Measurements from ENCODE around the gene MAP3K12. TPM values are rescaled to one million over a fixed set of nuclear protein-coding genes. Genes with fewer than 3 reads are reported as not detected.
A peak's percentile ranks its signal among the peaks of the same experiment; 100 is the strongest.

Gene MAP3K12
- total and polyA plus RNA-seq, 4 donors = 3.6 to 68.4 (median 32.8) TPM

- Histone ChIP-seq H3K9me3 (ENCODE audit: control insufficient read depth, low read length) (no peaks in the 10 kb centered on the region), H3K27me3 (ENCODE audit: control insufficient read depth in 1 of 2, insufficient read depth in 2 of 2, low read length in 1 of 2) (no peaks in the 10 kb centered on the region), H3K36me3 (ENCODE audit: control insufficient read depth in 1 of 2, insufficient read depth in 2 of 2, low read length in 1 of 2) (no peaks in the 10 kb centered on the region), H3K4me3 (ENCODE audit: low read length in 2 of 2) (no peak overlapping the region), H3K27ac (ENCODE audit: low read depth in 1 of 2, low read length in 2 of 2) (no peak overlapping the region), H3K4me1 (ENCODE audit: control insufficient read depth in 1 of 2, insufficient read depth in 2 of 2, low read length in 2 of 2) (no peaks in the 10 kb centered on the region)
- ATAC-seq (ENCODE audit: low FRiP score) = no peak
- 86 to 90% methylated on average over 2 of the region's 2 CpGs for WGBS, 2 donors
- DNase-seq = peak in 1 of 2 donors; percentile 4
- intact Hi-C loops (cut with DNase I) = no loop called here
These were observed 1.0 kb downstream of the MAP3K12 start for GRCh38 chr12:53498235-53498630.

- Histone ChIP-seq H3K4me1 (ENCODE audit: control insufficient read depth in 1 of 2, insufficient read depth in 2 of 2, low read length in 2 of 2) (peaks cover 0 to under 1% of the 10 kb centered on the region in 2 donors), H3K9me3 (ENCODE audit: control insufficient read depth, low read length) (no peaks in the 10 kb centered on the region), H3K4me3 (ENCODE audit: low read length in 2 of 2) (no peak overlapping the region), H3K36me3 (ENCODE audit: control insufficient read depth in 1 of 2, insufficient read depth in 2 of 2, low read length in 1 of 2) (no peaks in the 10 kb centered on the region), H3K27ac (ENCODE audit: low read depth in 1 of 2, low read length in 2 of 2) (no peak overlapping the region), H3K27me3 (ENCODE audit: control insufficient read depth in 1 of 2, insufficient read depth in 2 of 2, low read length in 1 of 2) (no peaks in the 10 kb centered on the region)
- intact Hi-C loops (cut with DNase I) = no loop called here
- peak in 1 of 2 donors; percentile 48 for DNase-seq
- 94 to 95% methylated on average over 3 of the region's 3 CpGs for WGBS, 2 donors
- ATAC-seq (ENCODE audit: low FRiP score) = no peak
These were observed 1.8 kb downstream of the MAP3K12 start for GRCh38 chr12:53497461-53497860.

GRCh38 chr12:53496752-53497032, 2.6 kb downstream of the MAP3K12 start:
- Histone ChIP-seq H3K27me3 (ENCODE audit: control insufficient read depth in 1 of 2, insufficient read depth in 2 of 2, low read length in 1 of 2) (no peaks in the 10 kb centered on the region), H3K27ac (ENCODE audit: low read depth in 1 of 2, low read length in 2 of 2) (no peak overlapping the region), H3K9me3 (ENCODE audit: control insufficient read depth, low read length) (no peaks in the 10 kb centered on the region), H3K4me3 (ENCODE audit: low read length in 2 of 2) (no peak overlapping the region), H3K4me1 (ENCODE audit: control insufficient read depth in 1 of 2, insufficient read depth in 2 of 2, low read length in 2 of 2) (peaks cover 0 to 2% of the 10 kb centered on the region in 2 donors), H3K36me3 (ENCODE audit: control insufficient read depth in 1 of 2, insufficient read depth in 2 of 2, low read length in 1 of 2) (no peaks in the 10 kb centered on the region)
- ATAC-seq (ENCODE audit: low FRiP score) = no peak
- DNase-seq = no peak
- WGBS, 2 donors = 79 to 81% methylated on average over 1 of the region's 1 CpG
- intact Hi-C loops (cut with DNase I) = no loop called here

- no peaks in the 10 kb centered on the region for H3K9me3 ChIP-seq (ENCODE audit: control insufficient read depth, low read length)
- WGBS, 2 donors = 50 to 52% methylated on average over 5 of the region's 5 CpGs
These were observed 3.1 kb downstream of the MAP3K12 start for GRCh38 chr12:53495903-53496751.

DNA sequence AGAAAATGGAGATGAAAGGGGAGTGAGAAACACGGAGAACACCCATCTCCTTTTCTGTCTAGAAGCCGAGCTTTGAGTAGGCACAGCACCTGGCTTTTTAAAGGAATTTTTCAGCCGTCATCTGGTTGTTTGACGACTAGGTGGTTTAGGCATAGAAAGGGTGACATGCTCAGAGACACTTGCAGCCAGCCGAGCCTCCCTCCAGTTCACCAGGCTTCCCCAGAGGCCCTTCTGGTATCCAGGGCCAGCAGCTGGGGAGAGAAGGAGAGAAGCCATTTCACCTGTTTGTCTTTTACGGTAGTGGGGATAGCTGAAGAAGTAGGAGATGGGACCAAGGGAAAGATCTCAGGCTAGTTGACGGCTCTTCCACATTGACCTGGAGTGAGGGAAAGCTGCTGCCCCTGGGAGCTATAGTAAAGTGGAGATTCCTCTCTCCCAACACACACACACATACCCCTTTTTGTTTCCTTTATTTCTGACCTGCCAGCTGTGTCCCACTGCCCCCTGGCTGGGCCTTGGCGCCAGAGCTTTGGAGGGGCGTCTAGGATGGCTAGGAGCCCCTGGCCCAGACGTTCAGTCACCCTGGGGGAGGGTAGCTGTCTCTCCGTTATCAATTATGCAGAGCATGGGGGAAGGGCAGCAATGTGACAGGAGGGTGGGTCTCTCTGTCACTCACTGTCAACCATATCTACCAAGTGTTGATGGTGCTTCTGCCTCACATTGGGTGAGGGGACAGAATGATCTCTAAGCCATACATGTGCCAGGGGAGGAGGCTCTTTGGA, 5.5 kb downstream of the MAP3K12 start:
- Histone ChIP-seq H3K4me3 (ENCODE audit: low read length in 2 of 2) (no peak overlapping the region), H3K9me3 (ENCODE audit: control insufficient read depth, low read length) (no peaks in the 10 kb centered on the region), H3K36me3 (ENCODE audit: control insufficient read depth in 1 of 2, insufficient read depth in 2 of 2, low read length in 1 of 2) (no peaks in the 10 kb centered on the region), H3K27me3 (ENCODE audit: control insufficient read depth in 1 of 2, insufficient read depth in 2 of 2, low read length in 1 of 2) (no peaks in the 10 kb centered on the region), H3K27ac (ENCODE audit: low read depth in 1 of 2, low read length in 2 of 2) (peak overlapping the region in 1 of 2 donors; percentile 41), H3K4me1 (ENCODE audit: control insufficient read depth in 1 of 2, insufficient read depth in 2 of 2, low read length in 2 of 2) (peaks cover 0 to 2% of the 10 kb centered on the region in 2 donors)
- WGBS, 2 donors = 20% methylated on average over 11 of the region's 11 CpGs
- DNase-seq (no peak), ATAC-seq (ENCODE audit: low FRiP score) (no peak)
- intact Hi-C loops (cut with DNase I) = no loop called here

More at GRCh38 chr12:53495903-53496751, 3.1 kb downstream of the MAP3K12 start:
- Histone ChIP-seq H3K27me3 (ENCODE audit: control insufficient read depth in 1 of 2, insufficient read depth in 2 of 2, low read length in 1 of 2) (no peaks in the 10 kb centered on the region), H3K27ac (ENCODE audit: low read depth in 1 of 2, low read length in 2 of 2) (no peak overlapping the region), H3K36me3 (ENCODE audit: control insufficient read depth in 1 of 2, insufficient read depth in 2 of 2, low read length in 1 of 2) (no peaks in the 10 kb centered on the region), H3K4me1 (ENCODE audit: control insufficient read depth in 1 of 2, insufficient read depth in 2 of 2, low read length in 2 of 2) (peaks cover 0 to 2% of the 10 kb centered on the region in 2 donors), H3K4me3 (ENCODE audit: low read length in 2 of 2) (no peak overlapping the region)
- peak; percentile 69 to 80 for DNase-seq
- no peak for ATAC-seq (ENCODE audit: low FRiP score)
- intact Hi-C loops (cut with DNase I) = no loop called here

GRCh38 chr12:53492830-53493609, 6.2 kb downstream of the MAP3K12 start:
- ATAC-seq (ENCODE audit: low FRiP score) (peak; percentile 96), DNase-seq (peak; percentile 96 to 97)
- Histone ChIP-seq H3K9me3 (ENCODE audit: control insufficient read depth, low read length) (no peaks in the 10 kb centered on the region), H3K4me1 (ENCODE audit: control insufficient read depth in 1 of 2, insufficient read depth in 2 of 2, low read length in 2 of 2) (peaks cover 0 to 2% of the 10 kb centered on the region in 2 donors), H3K36me3 (ENCODE audit: control insufficient read depth in 1 of 2, insufficient read depth in 2 of 2, low read length in 1 of 2) (no peaks in the 10 kb centered on the region), H3K27ac (ENCODE audit: low read depth in 1 of 2, low read length in 2 of 2) (peak overlapping the region in 1 of 2 donors; percentile 41), H3K4me3 (ENCODE audit: low read length in 2 of 2) (peak overlapping the region in 1 of 2 donors; percentile 16), H3K27me3 (ENCODE audit: control insufficient read depth in 1 of 2, insufficient read depth in 2 of 2, low read length in 1 of 2) (no peaks in the 10 kb centered on the region)
- 1 to 2% methylated on average over 44 to 52 of the region's 52 CpGs for WGBS, 2 donors
- intact Hi-C loops (cut with DNase I) = no loop called here

- H3K9me3 ChIP-seq (ENCODE audit: control insufficient read depth, low read length) = no peaks in the 10 kb centered on the region
- H3K36me3 ChIP-seq (ENCODE audit: control insufficient read depth in 1 of 2, insufficient read depth in 2 of 2, low read length in 1 of 2) = no peaks in the 10 kb centered on the region
- peaks cover 0 to 2% of the 10 kb centered on the region in 2 donors for H3K4me1 ChIP-seq (ENCODE audit: control insufficient read depth in 1 of 2, insufficient read depth in 2 of 2, low read length in 2 of 2)
- ATAC-seq (ENCODE audit: low FRiP score) = no peak
- no peak for DNase-seq
- intact Hi-C loops (cut with DNase I) = no loop called here
- 34 to 45% methylated on average over 20 of the region's 20 CpGs for WGBS, 2 donors
- no peak overlapping the region for H3K27ac ChIP-seq (ENCODE audit: low read depth in 1 of 2, low read length in 2 of 2)
- no peaks in the 10 kb centered on the region for H3K27me3 ChIP-seq (ENCODE audit: control insufficient read depth in 1 of 2, insufficient read depth in 2 of 2, low read length in 1 of 2)
- H3K4me3 ChIP-seq (ENCODE audit: low read length in 2 of 2) = peak overlapping the region in 1 of 2 donors; percentile 16
These were observed 7.1 kb downstream of the MAP3K12 start for GRCh38 chr12:53492188-53492587.

DNA sequence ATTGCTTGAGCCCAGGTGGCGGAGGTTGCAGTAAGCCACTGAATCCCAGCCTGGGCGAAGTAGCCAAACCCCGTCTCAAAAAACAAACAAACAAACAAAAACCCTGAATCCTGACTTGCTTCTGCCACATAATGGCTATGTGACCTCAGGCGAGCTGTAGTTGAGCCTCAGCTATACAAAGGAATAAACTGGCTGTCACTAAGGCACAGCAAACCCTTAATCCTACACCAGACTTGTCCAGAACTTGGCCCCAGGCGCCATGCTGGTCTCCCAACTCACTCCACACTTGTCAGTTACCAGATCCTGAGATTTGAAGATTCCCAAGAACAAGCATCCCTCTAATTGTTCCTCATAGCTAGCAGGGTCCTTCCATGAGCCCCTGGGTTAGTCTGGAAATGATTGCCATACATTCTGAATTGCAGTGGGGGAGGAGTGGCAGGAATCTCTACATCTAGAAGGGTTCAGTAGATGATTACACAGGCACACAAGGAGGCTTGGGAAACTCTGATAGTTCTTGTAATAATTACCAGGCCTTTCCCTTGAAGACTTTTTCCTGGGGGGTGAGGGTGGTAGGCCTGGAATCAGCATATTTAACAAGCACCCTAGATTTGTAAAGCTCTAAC, 9.9 kb downstream of the MAP3K12 start:
- Histone ChIP-seq H3K36me3 (ENCODE audit: control insufficient read depth in 1 of 2, insufficient read depth in 2 of 2, low read length in 1 of 2) (no peaks in the 10 kb centered on the region), H3K27ac (ENCODE audit: low read depth in 1 of 2, low read length in 2 of 2) (no peak overlapping the region), H3K4me3 (ENCODE audit: low read length in 2 of 2) (no peak overlapping the region), H3K27me3 (ENCODE audit: control insufficient read depth in 1 of 2, insufficient read depth in 2 of 2, low read length in 1 of 2) (no peaks in the 10 kb centered on the region), H3K9me3 (ENCODE audit: control insufficient read depth, low read length) (no peaks in the 10 kb centered on the region), H3K4me1 (ENCODE audit: control insufficient read depth in 1 of 2, insufficient read depth in 2 of 2, low read length in 2 of 2) (peaks cover 0 to 2% of the 10 kb centered on the region in 2 donors)
- ATAC-seq (ENCODE audit: low FRiP score) (no peak), DNase-seq (peak in 1 of 2 donors; percentile 11)
- intact Hi-C loops (cut with DNase I) = loop anchor here in 1 of 2 donors (5.0 kb wide), 1 partner anchor 37 kb away; the partner anchor contains the start of gene PCBP2
- 91 to 96% methylated on average over 5 of the region's 5 CpGs for WGBS, 2 donors

All from aorta (tissue), 5 donors.